ENCODE results near the gene KLF6.
A peak's percentile ranks its signal among the peaks of the same experiment; 100 is the strongest.

KLF6 gene

DNA sequence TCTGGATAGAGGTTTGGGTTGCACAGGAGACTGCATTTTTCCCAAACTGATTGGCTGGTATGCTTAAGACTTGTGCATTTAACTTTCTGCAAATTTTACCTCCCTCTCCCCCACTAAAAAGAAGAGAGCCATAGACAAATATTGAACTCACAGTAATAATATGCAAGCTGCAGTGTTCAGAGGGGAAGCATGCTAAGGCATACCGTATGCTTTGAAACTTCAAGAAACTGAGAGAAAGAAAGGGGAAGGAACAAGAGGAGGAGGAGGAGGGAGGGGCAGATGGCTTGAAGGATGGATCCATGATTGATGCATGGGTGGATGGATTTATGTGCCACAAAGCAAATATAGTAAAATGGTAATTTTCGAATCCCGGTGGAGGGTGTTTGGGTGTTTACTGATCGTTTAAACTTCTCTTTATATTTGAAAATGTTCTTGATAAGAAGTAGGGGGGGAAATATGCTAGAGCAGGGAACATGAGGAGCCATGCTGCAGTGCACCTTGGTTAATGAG, 7.8 kb upstream of the KLF6 start:
- TF ChIP-seq POLR2A (IDR thresholded peaks at IDR 0.05; ENCODE audit: low read depth, low read length) = no peak
- no peak for TF ChIP-seq TAF1 (IDR thresholded peaks at IDR 0.05; ENCODE audit: low read depth, low read length)
- no peak for TF ChIP-seq POLR2AphosphoS5 (IDR thresholded peaks at IDR 0.05; ENCODE audit: low read depth, low read length)
- no peak for TF ChIP-seq PAX5 (IDR thresholded peaks at IDR 0.05; ENCODE audit: insufficient read depth, low read length, severe bottlenecking)
- no peak for TF ChIP-seq SPI1 (IDR thresholded peaks at IDR 0.05; ENCODE audit: low read depth, low read length)
- TF ChIP-seq POU2F2 (IDR thresholded peaks at IDR 0.05; ENCODE audit: low read depth, low read length) = no peak
- DNase-seq (ENCODE audit: insufficient read length, low spot score) (no peak), FAIRE-seq (no peak)

- FAIRE-seq = peak; percentile 56
- TF ChIP-seq SPI1 (IDR thresholded peaks at IDR 0.05; ENCODE audit: low read depth, low read length) (no peak), POU2F2 (IDR thresholded peaks at IDR 0.05; ENCODE audit: low read depth, low read length) (no peak)
Observed at GRCh38 chr10:3791974-3792633, 7.1 kb upstream of the KLF6 start.

GRCh38 chr10:3790858-3791257, 5.8 kb upstream of the KLF6 start:
- TF ChIP-seq POU2F2 (IDR thresholded peaks at IDR 0.05; ENCODE audit: low read depth, low read length) = no peak
- no peak for TF ChIP-seq TAF1 (IDR thresholded peaks at IDR 0.05; ENCODE audit: low read depth, low read length)
- TF ChIP-seq SPI1 (IDR thresholded peaks at IDR 0.05; ENCODE audit: low read depth, low read length) = no peak
- TF ChIP-seq POLR2AphosphoS5 (IDR thresholded peaks at IDR 0.05; ENCODE audit: low read depth, low read length) = no peak
- TF ChIP-seq POLR2A (IDR thresholded peaks at IDR 0.05; ENCODE audit: low read depth, low read length) = no peak
- no peak for TF ChIP-seq PAX5 (IDR thresholded peaks at IDR 0.05; ENCODE audit: insufficient read depth, low read length, severe bottlenecking)
- DNase-seq (ENCODE audit: insufficient read length, low spot score) (no peak), FAIRE-seq (no peak)

More at GRCh38 chr10:3791974-3792633, 7.1 kb upstream of the KLF6 start:
- no peak for DNase-seq (ENCODE audit: insufficient read length, low spot score)

GRCh38 chr10:3790272-3790671, 5.3 kb upstream of the KLF6 start:
- no peak for FAIRE-seq
- no peak for DNase-seq (ENCODE audit: insufficient read length, low spot score)
- no peak for TF ChIP-seq SPI1 (IDR thresholded peaks at IDR 0.05; ENCODE audit: low read depth, low read length)
- no peak for TF ChIP-seq POLR2A (IDR thresholded peaks at IDR 0.05; ENCODE audit: low read depth, low read length)
- no peak for TF ChIP-seq TAF1 (IDR thresholded peaks at IDR 0.05; ENCODE audit: low read depth, low read length)
- no peak for TF ChIP-seq POU2F2 (IDR thresholded peaks at IDR 0.05; ENCODE audit: low read depth, low read length)
- TF ChIP-seq POLR2AphosphoS5 (IDR thresholded peaks at IDR 0.05; ENCODE audit: low read depth, low read length) = no peak
- no peak for TF ChIP-seq PAX5 (IDR thresholded peaks at IDR 0.05; ENCODE audit: insufficient read depth, low read length, severe bottlenecking)

DNA sequence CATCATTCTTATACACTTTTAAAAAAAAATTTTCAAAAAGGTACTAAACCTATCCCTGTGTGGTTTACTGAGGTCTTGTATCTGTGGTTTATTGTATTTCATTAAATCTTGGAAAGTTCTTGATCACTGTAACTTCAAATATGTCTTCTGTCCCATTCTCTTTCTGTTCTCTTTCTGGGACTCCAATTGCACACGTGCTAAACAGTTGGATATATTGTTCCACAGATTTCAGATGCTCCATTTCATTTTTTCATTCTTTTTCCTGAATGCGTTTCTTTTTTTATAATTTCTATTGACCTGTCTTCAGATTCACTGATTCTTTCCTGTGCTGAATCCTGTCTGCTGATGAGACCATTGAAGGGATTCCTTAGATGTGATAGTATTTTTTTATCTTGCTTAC, 4.6 kb upstream of the KLF6 start:
- TF ChIP-seq POU2F2 (IDR thresholded peaks at IDR 0.05; ENCODE audit: low read depth, low read length) = no peak
- TF ChIP-seq SPI1 (IDR thresholded peaks at IDR 0.05; ENCODE audit: low read depth, low read length) = no peak
- TF ChIP-seq PAX5 (IDR thresholded peaks at IDR 0.05; ENCODE audit: insufficient read depth, low read length, severe bottlenecking) = no peak
- no peak for TF ChIP-seq POLR2A (IDR thresholded peaks at IDR 0.05; ENCODE audit: low read depth, low read length)
- no peak for TF ChIP-seq POLR2AphosphoS5 (IDR thresholded peaks at IDR 0.05; ENCODE audit: low read depth, low read length)
- TF ChIP-seq TAF1 (IDR thresholded peaks at IDR 0.05; ENCODE audit: low read depth, low read length) = no peak
- DNase-seq (ENCODE audit: insufficient read length, low spot score) (no peak), FAIRE-seq (no peak)

GRCh38 chr10:3787816-3788215, 2.8 kb upstream of the KLF6 start:
- DNase-seq (ENCODE audit: insufficient read length, low spot score) = no peak
- TF ChIP-seq TAF1 (IDR thresholded peaks at IDR 0.05; ENCODE audit: low read depth, low read length) = no peak
- no peak for TF ChIP-seq POLR2A (IDR thresholded peaks at IDR 0.05; ENCODE audit: low read depth, low read length)
- TF ChIP-seq POLR2AphosphoS5 (IDR thresholded peaks at IDR 0.05; ENCODE audit: low read depth, low read length) = no peak
- FAIRE-seq = no peak

GRCh38 chr10:3787016-3787400, 2.0 kb upstream of the KLF6 start:
- no peak for FAIRE-seq
- no peak for TF ChIP-seq TAF1 (IDR thresholded peaks at IDR 0.05; ENCODE audit: low read depth, low read length)
- no peak for TF ChIP-seq POLR2A (IDR thresholded peaks at IDR 0.05; ENCODE audit: low read depth, low read length)
- TF ChIP-seq PAX5 (IDR thresholded peaks at IDR 0.05; ENCODE audit: insufficient read depth, low read length, severe bottlenecking) = no peak
- TF ChIP-seq POLR2AphosphoS5 (IDR thresholded peaks at IDR 0.05; ENCODE audit: low read depth, low read length) = no peak
- no peak for TF ChIP-seq POU2F2 (IDR thresholded peaks at IDR 0.05; ENCODE audit: low read depth, low read length)
- TF ChIP-seq SPI1 (IDR thresholded peaks at IDR 0.05; ENCODE audit: low read depth, low read length) = no peak
- DNase-seq (ENCODE audit: insufficient read length, low spot score) = no peak

DNA sequence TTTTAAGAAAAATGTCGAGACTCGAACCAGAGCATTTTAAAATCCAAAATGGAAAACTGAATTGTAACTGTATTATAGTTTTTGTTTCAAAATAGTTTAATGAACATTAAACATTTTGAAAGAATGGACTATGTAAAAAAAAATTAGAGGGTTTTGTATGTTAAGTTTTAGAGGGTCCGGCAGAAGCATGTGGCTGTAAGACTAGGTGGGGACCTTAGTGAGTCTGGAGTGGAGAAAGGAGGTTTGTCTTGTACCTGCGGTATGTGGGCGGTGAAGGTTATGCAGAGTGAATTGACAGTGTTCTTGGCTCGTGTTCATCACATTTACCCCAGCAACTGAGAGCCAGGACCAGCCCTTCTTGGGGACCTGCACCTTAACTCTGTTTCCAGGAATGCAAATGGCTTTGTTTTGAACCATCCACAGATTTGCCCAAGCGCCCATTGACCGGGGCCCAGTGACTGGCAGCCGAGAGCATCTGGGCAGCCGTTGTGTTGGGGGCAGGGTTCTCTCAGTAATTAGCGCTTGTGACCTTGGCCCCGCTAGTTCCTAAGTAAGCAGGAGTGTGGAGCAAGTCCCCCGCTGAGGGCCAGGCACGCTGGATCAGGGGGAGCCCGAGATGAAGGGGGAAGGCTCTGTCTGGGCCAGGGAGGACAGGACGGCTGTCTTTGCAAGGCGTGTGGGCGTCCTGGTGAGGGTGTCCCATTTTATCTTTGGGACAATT, 1.4 kb upstream of the KLF6 start:
- FAIRE-seq (no peak), DNase-seq (ENCODE audit: insufficient read length, low spot score) (no peak)
- TF ChIP-seq SPI1 (IDR thresholded peaks at IDR 0.05; ENCODE audit: low read depth, low read length) (no peak), POLR2AphosphoS5 (IDR thresholded peaks at IDR 0.05; ENCODE audit: low read depth, low read length) (peak; percentile 4; the same call in 1 of the 2 replicates), POU2F2 (IDR thresholded peaks at IDR 0.05; ENCODE audit: low read depth, low read length) (peak; percentile 71; the same call in 1 of the 2 replicates)

GRCh38 chr10:3785851-3786271, 852 bp upstream of the KLF6 start:
- TF ChIP-seq POLR2A (IDR thresholded peaks at IDR 0.05; ENCODE audit: low read depth, low read length) = peak; percentile 92
- TF ChIP-seq POLR2AphosphoS5 (IDR thresholded peaks at IDR 0.05; ENCODE audit: low read depth, low read length) = peak; percentile 94
- peak; percentile 78 for TF ChIP-seq POU2F2 (IDR thresholded peaks at IDR 0.05; ENCODE audit: low read depth, low read length)
- TF ChIP-seq SPI1 (IDR thresholded peaks at IDR 0.05; ENCODE audit: low read depth, low read length) = no peak
- no peak for TF ChIP-seq TAF1 (IDR thresholded peaks at IDR 0.05; ENCODE audit: low read depth, low read length)
- no peak for TF ChIP-seq PAX5 (IDR thresholded peaks at IDR 0.05; ENCODE audit: insufficient read depth, low read length, severe bottlenecking)
- DNase-seq (ENCODE audit: insufficient read length, low spot score) (no peak), FAIRE-seq (no peak)
